Gastroesophageal sphincter (tissue), 3 donors: ENCODE results near the gene C14orf132.

Experiments used
- EP300 ChIP-seq: sonication (generic); formaldehyde crosslinking; IDR thresholded peaks from one replicate; pipeline ENCODE4 v1.6.1; 2017; ENCODE audit warnings: antibody characterized with exemption, mild to moderate bottlenecking
- POLR2A ChIP-seq, 2 donors: fragments of 450-650 bp; IDR thresholded peaks; one replicate each; pipeline ENCODE4 v1.6.1; 2017; ENCODE audit warnings: antibody characterized with exemption in 2 of 2, mild to moderate bottlenecking in 2 of 2, moderate library complexity in 1 of 2
- POLR2AphosphoS5 ChIP-seq: sonication (generic); formaldehyde crosslinking; IDR thresholded peaks from one replicate; pipeline ENCODE4 v1.6.1; 2017; ENCODE audit warnings: antibody characterized with exemption
- TF ChIP-seq, protein P1 (sequence below), 4 experiments: fragments of 200-600 bp in 2 of 4; fragments of 450-650 bp in 2 of 4; sonication (generic) in 1 of 4; IDR thresholded peaks; one replicate each; pipeline ENCODE4 v1.5.1; 2017 to 2019; ENCODE audit warnings: antibody characterized with exemption in 4 of 4, mild to moderate bottlenecking in 2 of 4, moderate library complexity in 2 of 4

DNA sequence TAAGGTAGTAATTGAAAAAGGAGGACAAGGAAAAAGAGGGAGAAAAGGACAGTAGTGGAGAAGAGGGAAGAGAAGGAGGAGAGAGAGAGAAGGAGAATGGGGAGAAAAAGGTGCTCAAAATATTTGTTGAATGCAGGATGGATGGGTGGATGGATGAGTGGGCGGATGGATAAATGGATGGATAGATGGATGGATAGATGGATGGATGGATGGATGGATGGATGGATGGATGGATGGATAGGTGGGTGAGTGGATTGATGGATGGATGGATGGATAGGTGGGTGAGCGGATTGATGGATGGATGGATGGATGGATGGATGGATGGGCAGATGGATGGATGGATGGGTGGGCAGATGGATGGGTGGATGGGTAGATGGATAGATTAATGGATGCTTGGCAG lies 21.3 kb upstream of the C14orf132 start:
- TF ChIP-seq, protein P1, sequence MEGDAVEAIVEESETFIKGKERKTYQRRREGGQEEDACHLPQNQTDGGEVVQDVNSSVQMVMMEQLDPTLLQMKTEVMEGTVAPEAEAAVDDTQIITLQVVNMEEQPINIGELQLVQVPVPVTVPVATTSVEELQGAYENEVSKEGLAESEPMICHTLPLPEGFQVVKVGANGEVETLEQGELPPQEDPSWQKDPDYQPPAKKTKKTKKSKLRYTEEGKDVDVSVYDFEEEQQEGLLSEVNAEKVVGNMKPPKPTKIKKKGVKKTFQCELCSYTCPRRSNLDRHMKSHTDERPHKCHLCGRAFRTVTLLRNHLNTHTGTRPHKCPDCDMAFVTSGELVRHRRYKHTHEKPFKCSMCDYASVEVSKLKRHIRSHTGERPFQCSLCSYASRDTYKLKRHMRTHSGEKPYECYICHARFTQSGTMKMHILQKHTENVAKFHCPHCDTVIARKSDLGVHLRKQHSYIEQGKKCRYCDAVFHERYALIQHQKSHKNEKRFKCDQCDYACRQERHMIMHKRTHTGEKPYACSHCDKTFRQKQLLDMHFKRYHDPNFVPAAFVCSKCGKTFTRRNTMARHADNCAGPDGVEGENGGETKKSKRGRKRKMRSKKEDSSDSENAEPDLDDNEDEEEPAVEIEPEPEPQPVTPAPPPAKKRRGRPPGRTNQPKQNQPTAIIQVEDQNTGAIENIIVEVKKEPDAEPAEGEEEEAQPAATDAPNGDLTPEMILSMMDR (IDR thresholded peaks at IDR 0.05), result no peak
- TF ChIP-seq POLR2A (IDR thresholded peaks at IDR 0.05) (no peak), POLR2AphosphoS5 (no peak), EP300 (no peak)
